GM21367 (cell line): ENCODE measurements around the gene GLRX.
A peak's percentile ranks its signal among the peaks of the same experiment; 100 is the strongest.
"Not testable (repeated sequence)": the region's sequence is repeated elsewhere in the genome, so short reads cannot be mapped to it uniquely, and the experiment has no call there.

Source experiments
- ATAC-seq: cut with Tn5 transposase; IDR thresholded peaks from one replicate; pipeline ENCODE4 v1.9.1; 2021; ENCODE audit not compliant: unreplicated experiment

The GLRX gene

GRCh38 chr5:95853490-95853889 is 31.0 kb upstream of the GLRX start:
- ATAC-seq = no peak

GRCh38 chr5:95852567-95852966 is 30.0 kb upstream of the GLRX start:
- ATAC-seq = no peak

GRCh38 chr5:95851141-95851540 is 28.6 kb upstream of the GLRX start:
- ATAC-seq = not testable (repeated sequence)

GRCh38 chr5:95850391-95850894 is 27.9 kb upstream of the GLRX start:
- no peak for ATAC-seq

- ATAC-seq = no peak
Observed at GRCh38 chr5:95848701-95849100, 26.2 kb upstream of the GLRX start.

GRCh38 chr5:95847261-95847592 is 24.7 kb upstream of the GLRX start:
- no peak for ATAC-seq

GRCh38 chr5:95846554-95847260 is 24.2 kb upstream of the GLRX start:
- ATAC-seq = peak; percentile 52

GRCh38 chr5:95845391-95845790 is 22.9 kb upstream of the GLRX start:
- no peak for ATAC-seq

GRCh38 chr5:95843733-95844223 is 21.3 kb upstream of the GLRX start:
- no peak for ATAC-seq

- peak; percentile 92 for ATAC-seq
Observed at GRCh38 chr5:95842854-95843544, 20.5 kb upstream of the GLRX start.

GRCh38 chr5:95841914-95842812 is 19.6 kb upstream of the GLRX start:
- ATAC-seq = no peak

- no peak for ATAC-seq
Observed at GRCh38 chr5:95840956-95841705, 18.6 kb upstream of the GLRX start.

- ATAC-seq = no peak
Observed at GRCh38 chr5:95839658-95840057, 17.1 kb upstream of the GLRX start.

GRCh38 chr5:95838556-95838955 is 16.0 kb upstream of the GLRX start:
- ATAC-seq = no peak

GRCh38 chr5:95838001-95838520 is 15.5 kb upstream of the GLRX start:
- ATAC-seq = no peak

GRCh38 chr5:95837492-95837891 is 15.0 kb upstream of the GLRX start:
- ATAC-seq = no peak

GRCh38 chr5:95836971-95837370 is 14.4 kb upstream of the GLRX start:
- not testable (repeated sequence) for ATAC-seq

- ATAC-seq = no peak
Observed at GRCh38 chr5:95836544-95836943, 14.0 kb upstream of the GLRX start.

GRCh38 chr5:95835682-95836385 is 13.3 kb upstream of the GLRX start:
- no peak for ATAC-seq

- ATAC-seq = no peak
Observed at GRCh38 chr5:95832664-95833063, 10.1 kb upstream of the GLRX start.
